T1000 (cell line): ENCODE measurements around the gene CADM1.

Experiments used
- DNase-seq: peaks from one replicate; lab custom pipeline; 2025; ENCODE audit warnings: mixed read lengths; lab: John Stamatoyannopoulos, UW

The CADM1 gene

GRCh38 chr11:115515647-115516395 is 11.6 kb upstream of the CADM1 start:
- DNase-seq, result no peak

- DNase-seq, result no peak
Measured at GRCh38 chr11:115506954-115507675, 2.9 kb upstream of the CADM1 start.

- no peak for DNase-seq
Measured at GRCh38 chr11:115505175-115505574, 960 bp upstream of the CADM1 start.

- no peak for DNase-seq
Measured at GRCh38 chr11:115503886-115504275, 334 bp downstream of the CADM1 start.

GRCh38 chr11:115503083-115503885 is 931 bp downstream of the CADM1 start:
- peak; percentile 55 for DNase-seq

- no peak for DNase-seq
Measured at GRCh38 chr11:115502636-115503082, 1.6 kb downstream of the CADM1 start.

GRCh38 chr11:115501893-115502589 is 2.2 kb downstream of the CADM1 start:
- DNase-seq, result no peak

GRCh38 chr11:115501502-115501892 is 2.7 kb downstream of the CADM1 start:
- no peak for DNase-seq

GRCh38 chr11:115500547-115501501 is 3.4 kb downstream of the CADM1 start:
- no peak for DNase-seq

- no peak for DNase-seq
Measured at GRCh38 chr11:115499891-115500290, 4.3 kb downstream of the CADM1 start.

- DNase-seq, result no peak
Measured at GRCh38 chr11:115499241-115499799, 4.9 kb downstream of the CADM1 start.

- no peak for DNase-seq
Measured at GRCh38 chr11:115498354-115498753, 5.9 kb downstream of the CADM1 start.

GRCh38 chr11:115497303-115497702 is 6.9 kb downstream of the CADM1 start:
- DNase-seq, result no peak

- DNase-seq, result no peak
Measured at GRCh38 chr11:115496892-115497291, 7.3 kb downstream of the CADM1 start.

GRCh38 chr11:115493905-115494304 is 10.3 kb downstream of the CADM1 start:
- no peak for DNase-seq

- no peak for DNase-seq
Measured at GRCh38 chr11:115493488-115493887, 10.7 kb downstream of the CADM1 start.

GRCh38 chr11:115489466-115489865 is 14.7 kb downstream of the CADM1 start:
- DNase-seq, result no peak

- DNase-seq, result no peak
Measured at GRCh38 chr11:115488945-115489344, 15.3 kb downstream of the CADM1 start.

GRCh38 chr11:115481528-115481927 is 22.7 kb downstream of the CADM1 start:
- DNase-seq, result no peak

GRCh38 chr11:115480611-115481010 is 23.6 kb downstream of the CADM1 start:
- no peak for DNase-seq
